ENCODE results near the gene POU2AF1.

POU2AF1 gene, protein sequence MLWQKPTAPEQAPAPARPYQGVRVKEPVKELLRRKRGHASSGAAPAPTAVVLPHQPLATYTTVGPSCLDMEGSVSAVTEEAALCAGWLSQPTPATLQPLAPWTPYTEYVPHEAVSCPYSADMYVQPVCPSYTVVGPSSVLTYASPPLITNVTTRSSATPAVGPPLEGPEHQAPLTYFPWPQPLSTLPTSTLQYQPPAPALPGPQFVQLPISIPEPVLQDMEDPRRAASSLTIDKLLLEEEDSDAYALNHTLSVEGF

GRCh38 chr11:111378861-111379601, at the start of gene POU2AF1:
TSS of gene POU2AF1 (minus strand) at chr11:111379275. CDS start at chr11:111379177, 98 bp downstream.
- no peak for FAIRE-seq
- DNase-seq (ENCODE audit: low spot score) = no peak

GRCh38 chr11:111428113-111428876, 49.2 kb upstream of the POU2AF1 start:
- FAIRE-seq (no peak), DNase-seq (ENCODE audit: low spot score) (no peak)

DNA sequence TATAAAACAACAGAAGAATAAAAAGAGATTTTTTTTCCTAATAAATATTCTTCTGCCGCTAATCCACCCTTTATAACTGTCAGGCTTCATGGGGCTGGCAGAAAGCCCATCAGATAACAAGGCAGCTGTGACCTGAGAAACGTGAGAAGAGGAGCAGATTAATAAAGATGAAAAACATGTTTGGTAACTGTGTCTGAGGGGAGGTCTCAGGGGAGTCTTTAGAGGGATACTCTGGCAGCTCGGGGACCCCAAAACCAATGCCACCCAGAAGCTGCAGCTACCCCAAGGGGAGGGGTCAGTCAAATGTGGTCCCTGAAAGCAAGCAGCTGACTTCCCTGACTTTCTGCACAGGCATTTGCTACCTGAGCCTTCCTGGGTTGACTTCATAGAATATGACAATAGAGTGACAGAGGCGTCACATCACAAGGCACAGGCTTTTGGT, 48.4 kb upstream of the POU2AF1 start:
- DNase-seq (ENCODE audit: low spot score) (no peak), FAIRE-seq (no peak)

- DNase-seq (ENCODE audit: low spot score) (no peak), FAIRE-seq (no peak)
Measured at GRCh38 chr11:111426617-111427016, 47.5 kb upstream of the POU2AF1 start.

- FAIRE-seq (no peak), DNase-seq (ENCODE audit: low spot score) (no peak)
Measured at GRCh38 chr11:111423250-111423615, 44.2 kb upstream of the POU2AF1 start.

DNA sequence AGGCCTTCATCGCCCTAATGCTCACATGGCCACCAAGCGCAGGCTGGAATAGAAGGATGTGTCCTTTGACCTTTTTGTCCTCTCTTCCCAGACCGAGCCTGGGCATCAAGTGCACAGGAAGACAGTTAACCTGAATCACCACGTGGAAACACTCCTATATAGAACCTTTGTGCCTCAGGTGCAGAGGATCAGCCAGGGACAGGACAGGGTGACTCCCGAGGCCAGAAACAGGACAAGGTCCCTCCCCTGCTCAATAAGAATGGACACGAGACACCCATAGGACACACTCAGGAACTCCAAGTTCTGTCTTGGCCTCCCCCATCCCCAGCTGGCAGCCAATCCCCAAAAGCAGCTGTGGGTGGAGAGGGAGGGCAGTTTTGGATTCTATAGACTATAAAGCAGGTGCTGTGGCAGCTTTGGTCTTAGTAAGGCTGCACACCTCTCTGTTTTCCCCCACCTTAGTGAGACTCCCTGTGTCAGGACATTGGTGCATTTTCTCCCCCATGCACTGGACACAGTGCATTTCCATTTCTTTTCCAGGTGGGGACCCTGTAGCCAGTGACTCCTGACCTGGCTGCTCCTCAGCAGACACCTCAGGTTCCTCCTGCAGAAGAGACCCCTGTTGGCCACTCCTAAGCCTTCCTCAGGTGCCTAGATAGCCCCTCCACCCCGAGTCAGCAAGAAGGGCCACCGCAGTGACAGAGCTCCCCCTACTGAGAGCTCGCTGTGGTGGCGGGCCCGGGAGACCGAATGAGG, 43.6 kb upstream of the POU2AF1 start:
- FAIRE-seq (no peak), DNase-seq (ENCODE audit: low spot score) (no peak)

- DNase-seq (ENCODE audit: low spot score) = no peak
- FAIRE-seq = no peak
Measured at GRCh38 chr11:111421251-111421650, 42.2 kb upstream of the POU2AF1 start.

DNA sequence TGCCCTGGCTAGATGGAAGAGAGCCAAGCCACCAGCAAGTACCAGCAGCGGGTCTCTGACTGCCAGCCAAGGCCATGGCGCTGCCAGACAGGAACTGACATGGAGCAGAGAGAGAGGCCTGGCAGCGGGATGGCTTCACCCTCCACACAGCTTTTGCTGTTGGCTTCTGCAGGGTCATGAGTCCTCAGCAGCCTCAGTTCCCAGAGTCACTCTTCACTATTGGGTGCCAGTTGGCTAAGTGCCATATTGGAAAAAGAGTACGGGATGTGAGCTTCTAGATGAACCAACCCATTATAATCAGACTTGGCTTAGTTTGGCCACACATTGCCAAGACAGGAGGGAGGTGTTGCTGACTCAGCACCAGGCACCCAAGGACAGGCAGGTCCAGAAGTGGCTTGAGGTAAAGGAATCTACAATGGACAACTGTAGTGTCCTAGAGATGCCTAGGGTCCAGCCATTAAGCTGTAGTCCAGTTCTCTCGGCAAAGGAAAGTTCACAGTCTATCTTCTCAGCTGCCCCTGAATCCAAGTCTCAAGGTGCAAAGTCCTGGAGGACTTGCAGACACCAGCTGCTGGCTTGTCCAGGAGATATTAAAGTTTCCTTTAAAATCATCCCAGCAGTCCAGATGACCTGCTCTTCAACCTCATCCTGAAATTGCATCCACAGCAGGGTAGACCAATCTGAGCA, 40.7 kb upstream of the POU2AF1 start:
- FAIRE-seq (no peak), DNase-seq (ENCODE audit: low spot score) (no peak)

DNA sequence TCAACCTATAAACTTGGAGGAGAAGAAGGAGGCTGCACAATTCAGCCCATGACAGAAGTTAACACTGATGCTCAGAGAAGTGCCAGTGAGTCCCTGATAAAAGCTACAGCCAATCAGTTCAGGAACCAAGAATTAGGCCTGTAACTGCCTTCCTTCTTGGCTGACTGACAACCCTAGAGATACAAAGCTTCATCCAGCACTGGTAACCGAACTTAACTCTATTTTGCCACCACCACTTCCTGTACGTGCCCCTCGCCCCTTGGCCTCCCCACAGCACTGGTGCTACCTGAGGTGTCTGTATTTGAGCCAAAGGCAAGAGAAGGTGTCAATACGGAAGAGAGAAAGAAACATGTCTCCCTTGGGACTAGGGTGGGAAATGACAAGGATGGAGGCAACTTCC, 40.1 kb upstream of the POU2AF1 start:
- no peak for FAIRE-seq

GRCh38 chr11:111418436-111418787, 39.3 kb upstream of the POU2AF1 start:
- DNase-seq (ENCODE audit: low spot score) (no peak), FAIRE-seq (no peak)

More for the DNA sequence above, 40.1 kb upstream of the POU2AF1 start:
- no peak for DNase-seq (ENCODE audit: low spot score)

- DNase-seq (ENCODE audit: low spot score) (no peak), FAIRE-seq (no peak)
Measured at GRCh38 chr11:111417766-111418435, 38.8 kb upstream of the POU2AF1 start.

GRCh38 chr11:111417011-111417765, 38.1 kb upstream of the POU2AF1 start:
- DNase-seq (ENCODE audit: low spot score) (peak; percentile 13), FAIRE-seq (no peak)

DNA sequence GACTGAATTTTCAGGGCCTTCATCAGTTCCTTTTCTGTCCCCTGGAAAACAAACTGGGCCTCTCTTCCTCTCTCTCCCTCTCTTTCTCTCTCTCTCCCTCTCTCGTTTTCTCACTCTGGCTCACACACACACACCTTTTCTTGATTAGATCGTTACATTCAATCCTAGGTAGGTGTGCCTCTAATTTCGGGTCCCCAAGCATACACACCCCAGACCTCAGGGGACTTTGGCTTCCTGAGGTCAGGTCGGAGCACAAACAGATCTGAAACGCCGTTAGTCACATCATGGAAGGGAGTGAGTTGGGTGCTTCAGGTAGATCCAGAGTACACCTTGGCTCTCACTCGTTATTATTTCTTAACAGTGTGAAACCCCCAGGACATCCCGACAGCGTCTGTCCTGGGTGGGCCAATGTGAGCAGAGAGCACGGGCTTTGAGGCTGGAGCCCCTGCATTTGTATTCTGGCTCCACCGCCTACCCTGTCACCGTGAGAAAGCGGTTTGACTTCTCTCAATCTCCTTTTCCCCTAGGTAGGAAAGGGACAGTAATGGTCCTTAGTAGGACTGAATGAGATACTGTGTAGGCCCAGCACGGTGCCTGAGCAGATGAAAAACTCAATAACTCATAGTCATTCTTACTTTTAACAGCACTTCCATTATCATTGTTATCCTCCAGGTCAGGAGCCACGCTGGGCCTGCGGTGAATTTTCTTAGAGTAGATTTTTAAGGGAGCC, 37.3 kb upstream of the POU2AF1 start:
- no peak for DNase-seq (ENCODE audit: low spot score)
- FAIRE-seq = no peak

DNA sequence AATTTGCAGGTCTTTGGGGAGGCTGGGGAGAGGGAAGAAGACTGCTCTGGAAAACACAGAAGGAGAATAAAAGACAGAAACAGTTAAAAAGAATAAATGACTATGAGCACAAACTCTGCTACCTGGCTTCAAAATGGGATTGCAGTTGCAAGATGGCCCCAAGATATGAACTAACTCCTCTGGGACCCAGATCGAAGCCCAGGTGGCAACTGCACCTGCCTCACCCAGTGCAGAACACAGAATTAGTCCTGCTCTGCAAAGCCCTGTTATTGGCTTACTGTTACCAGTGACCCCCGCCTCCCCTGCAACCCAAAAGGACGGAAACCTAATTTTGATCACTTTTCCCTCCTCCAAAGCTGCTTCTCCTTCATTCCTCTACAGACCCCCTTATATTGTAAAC, 35.9 kb upstream of the POU2AF1 start:
- no peak for FAIRE-seq
- no peak for DNase-seq (ENCODE audit: low spot score)

- no peak for FAIRE-seq
- no peak for DNase-seq (ENCODE audit: low spot score)
Measured at GRCh38 chr11:111414267-111414931, 35.3 kb upstream of the POU2AF1 start.

DNA sequence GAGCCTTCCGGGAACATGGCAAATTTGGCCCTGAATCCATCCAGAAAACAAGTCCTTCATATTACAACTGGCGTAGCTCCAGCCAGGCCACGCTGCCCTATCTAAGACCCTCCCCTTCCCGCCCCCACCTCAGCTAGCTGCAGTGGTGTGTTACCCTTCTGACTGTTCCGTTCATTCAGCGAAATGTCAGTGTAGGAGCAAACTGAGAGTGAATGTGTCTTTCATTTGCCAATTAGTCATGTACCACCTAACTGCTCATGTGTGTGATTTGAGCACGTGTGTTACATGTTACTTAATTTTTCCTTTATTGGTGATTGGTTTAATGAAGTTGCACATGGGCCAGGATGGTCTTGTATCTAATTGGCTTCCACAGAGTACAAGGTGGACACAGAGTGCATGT, 34.8 kb upstream of the POU2AF1 start:
- no peak for DNase-seq (ENCODE audit: low spot score)
- FAIRE-seq = no peak

DNA sequence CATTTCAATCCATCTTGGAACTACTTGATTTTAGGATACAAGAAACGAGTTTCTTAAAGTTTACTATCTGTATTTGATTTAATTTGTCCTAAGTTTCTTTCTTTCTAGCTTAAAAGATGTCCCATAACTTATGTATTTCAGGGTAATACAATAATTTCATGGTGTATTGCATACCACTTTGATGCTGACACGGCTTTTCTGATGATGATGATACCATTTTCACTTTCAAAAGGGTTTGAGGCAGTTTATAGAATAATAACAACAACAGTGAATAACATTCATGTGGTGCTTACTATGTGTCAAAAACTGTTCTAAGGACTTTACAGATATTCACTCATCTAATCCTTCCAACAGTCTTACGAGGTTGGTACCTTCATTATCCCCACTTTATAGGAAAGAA, 33.2 kb upstream of the POU2AF1 start:
- DNase-seq (ENCODE audit: low spot score) = no peak
- no peak for FAIRE-seq

DNA sequence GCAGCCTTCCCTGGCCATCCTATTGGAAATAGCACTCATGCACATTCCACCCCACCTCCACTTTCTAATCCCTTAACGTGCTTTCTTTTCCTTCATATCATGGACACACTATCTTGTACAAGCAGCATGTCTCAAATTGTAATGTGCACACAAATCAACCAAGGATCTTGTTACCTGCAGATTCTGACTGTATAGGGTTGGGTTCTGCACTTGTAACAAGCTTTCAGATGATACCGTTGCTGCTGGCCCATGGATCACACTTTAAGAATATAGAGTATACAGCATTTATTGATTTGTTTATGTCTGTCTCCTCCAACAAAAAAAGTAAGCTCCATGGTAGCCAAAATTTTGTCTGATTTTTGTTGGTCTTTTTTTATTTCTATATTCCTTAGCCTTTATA, 32.4 kb upstream of the POU2AF1 start:
- FAIRE-seq (no peak), DNase-seq (ENCODE audit: low spot score) (no peak)

DNA sequence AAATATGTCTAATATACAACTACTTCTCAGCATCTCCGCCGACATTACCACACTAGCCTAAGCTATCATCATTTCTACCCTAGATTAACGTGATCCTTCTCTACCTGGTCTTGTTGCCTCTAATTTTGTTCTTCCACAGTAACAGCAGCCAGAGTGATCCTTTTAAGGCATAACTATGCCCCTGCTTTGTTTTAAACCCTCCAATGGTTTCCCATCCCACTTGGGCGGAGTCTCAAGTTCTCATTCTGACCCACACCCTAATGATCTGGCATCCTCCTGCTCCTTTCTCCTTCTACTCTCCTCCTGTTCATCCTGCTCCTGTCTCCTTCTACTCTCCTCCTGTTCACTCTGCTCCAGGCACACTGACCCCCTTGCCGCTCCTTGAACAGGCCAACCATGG, 31.9 kb upstream of the POU2AF1 start:
- FAIRE-seq = no peak
- no peak for DNase-seq (ENCODE audit: low spot score)
